Measurements from ENCODE around the gene PRCC. TPM values are rescaled to one million over a fixed set of nuclear protein-coding genes. Genes with fewer than 3 reads are reported as not detected.

Gene PRCC
- total RNA-seq, 1 experiment from 2014 or later = 103 TPM

DNA sequence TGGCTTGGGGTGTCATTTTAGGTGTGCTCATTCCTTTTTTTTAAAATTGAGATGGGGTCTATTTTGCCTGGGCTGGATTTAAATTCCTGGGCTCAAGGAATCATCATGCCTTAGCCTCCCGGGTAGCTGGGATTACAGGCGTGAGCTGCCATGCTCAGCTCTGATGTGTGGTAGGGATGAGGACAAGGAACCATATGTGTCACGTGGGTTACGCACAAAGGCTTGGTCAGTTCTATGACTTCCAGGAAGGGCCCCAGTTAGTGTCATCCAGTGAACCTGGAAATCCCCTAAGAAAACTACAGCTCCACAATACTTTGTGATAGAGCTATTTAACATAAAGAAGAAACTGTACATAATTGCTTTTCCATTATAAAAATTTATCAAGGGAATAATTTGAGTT is 45.8 kb upstream of the PRCC start:
- no peak for ATAC-seq
- H3K4me1 ChIP-seq (ENCODE audit: insufficient read depth, low read length) = peaks cover 15% of the 10 kb centered on the region
- peaks cover 46% of the 10 kb centered on the region for H3K36me3 ChIP-seq (ENCODE audit: low read depth, low read length)
- no peak overlapping the region for H3K9ac ChIP-seq (ENCODE audit: low read length)
- POLR2A ChIA-PET (ENCODE audit: unreplicated experiment) = interaction anchor here (0.6 kb wide), 1 partner anchor 15 kb away, joined by 3 read pairs; no protein-coding TSS in a partner anchor
- peaks cover 50% of the 10 kb centered on the region for H3K79me2 ChIP-seq (ENCODE audit: low read length)
- H4K20me1 ChIP-seq (ENCODE audit: low read length) = peaks cover 35% of the 10 kb centered on the region
- CTCF ChIA-PET = no interaction called here
- no peak for DNase-seq
- no peak overlapping the region for H3K27ac ChIP-seq (ENCODE audit: low read length)
- no peak overlapping the region for H3K4me3 ChIP-seq (ENCODE audit: low read length)
- no peaks in the 10 kb centered on the region for H3K9me2 ChIP-seq (replicated peaks; ENCODE audit: low read length)
- no peak for TF ChIP-seq EZH2phosphoT487 (IDR thresholded peaks at IDR 0.05; ENCODE audit: borderline replicate concordance, low read length)
- TF ChIP-seq, protein P1, sequence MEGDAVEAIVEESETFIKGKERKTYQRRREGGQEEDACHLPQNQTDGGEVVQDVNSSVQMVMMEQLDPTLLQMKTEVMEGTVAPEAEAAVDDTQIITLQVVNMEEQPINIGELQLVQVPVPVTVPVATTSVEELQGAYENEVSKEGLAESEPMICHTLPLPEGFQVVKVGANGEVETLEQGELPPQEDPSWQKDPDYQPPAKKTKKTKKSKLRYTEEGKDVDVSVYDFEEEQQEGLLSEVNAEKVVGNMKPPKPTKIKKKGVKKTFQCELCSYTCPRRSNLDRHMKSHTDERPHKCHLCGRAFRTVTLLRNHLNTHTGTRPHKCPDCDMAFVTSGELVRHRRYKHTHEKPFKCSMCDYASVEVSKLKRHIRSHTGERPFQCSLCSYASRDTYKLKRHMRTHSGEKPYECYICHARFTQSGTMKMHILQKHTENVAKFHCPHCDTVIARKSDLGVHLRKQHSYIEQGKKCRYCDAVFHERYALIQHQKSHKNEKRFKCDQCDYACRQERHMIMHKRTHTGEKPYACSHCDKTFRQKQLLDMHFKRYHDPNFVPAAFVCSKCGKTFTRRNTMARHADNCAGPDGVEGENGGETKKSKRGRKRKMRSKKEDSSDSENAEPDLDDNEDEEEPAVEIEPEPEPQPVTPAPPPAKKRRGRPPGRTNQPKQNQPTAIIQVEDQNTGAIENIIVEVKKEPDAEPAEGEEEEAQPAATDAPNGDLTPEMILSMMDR (conservative IDR thresholded peaks at IDR 0.05; ENCODE audit: low read depth, low read length) = no peak
- no peak for TF ChIP-seq EZH2 (IDR thresholded peaks at IDR 0.05; ENCODE audit: low read length, unreplicated experiment)
- H2AFZ ChIP-seq (ENCODE audit: low read length) = no peak overlapping the region
- H3K27me3 ChIP-seq (ENCODE audit: low read length) = no peaks in the 10 kb centered on the region
- no TSS peak for BruUV-seq (replicated peaks)
- intact Hi-C loops (cut with micrococcal nuclease) = no loop called here
- no peaks in the 10 kb centered on the region for H3K9me3 ChIP-seq (ENCODE audit: low read length)
- no peaks in the 10 kb centered on the region for H3F3A ChIP-seq (ENCODE audit: low read length, unreplicated experiment)
- H3K4me2 ChIP-seq (ENCODE audit: low read length) = no peak overlapping the region

GRCh38 chr1:156725683-156726280 is 41.6 kb upstream of the PRCC start:
- no peaks in the 10 kb centered on the region for H3K27me3 ChIP-seq (ENCODE audit: low read length)
- BruUV-seq (replicated peaks) = no TSS peak
- ATAC-seq = peak; percentile 62
- peak; percentile 96 for DNase-seq
- TF ChIP-seq EZH2 (IDR thresholded peaks at IDR 0.05; ENCODE audit: low read length, unreplicated experiment) = no peak
- TF ChIP-seq, protein P1 (conservative IDR thresholded peaks at IDR 0.05; ENCODE audit: low read depth, low read length) = peak; percentile 98
- H3K27ac ChIP-seq (ENCODE audit: low read length) = 0 out of 2 replicates have a peak overlapping the region, but pooled peaks have one; percentile 62
- peaks cover 38% of the 10 kb centered on the region for H4K20me1 ChIP-seq (ENCODE audit: low read length)
- no peaks in the 10 kb centered on the region for H3K9me3 ChIP-seq (ENCODE audit: low read length)
- peak overlapping the region; percentile 98 for H3K4me3 ChIP-seq (ENCODE audit: low read length)
- H3K36me3 ChIP-seq (ENCODE audit: low read depth, low read length) = peaks cover 41% of the 10 kb centered on the region
- H2AFZ ChIP-seq (ENCODE audit: low read length) = no peak overlapping the region
- H3K9ac ChIP-seq (ENCODE audit: low read length) = peak overlapping the region; percentile 97
- intact Hi-C loops (cut with micrococcal nuclease) = loop anchor here (1.0 kb wide), 5 partner anchors 16 to 165 kb away; partner anchors contain the start of gene INSRR
- no peaks in the 10 kb centered on the region for H3K9me2 ChIP-seq (replicated peaks; ENCODE audit: low read length)
- H3K4me2 ChIP-seq (ENCODE audit: low read length) = peak overlapping the region; percentile 89
- no peaks in the 10 kb centered on the region for H3F3A ChIP-seq (ENCODE audit: low read length, unreplicated experiment)
- CTCF ChIA-PET = interaction anchor here (0.5 to 3.0 kb wide), 26 partner anchors 13 to 202 kb away, joined by 3 to 106 read pairs (median 5); partner anchors contain the start of genes CRABP2, HDGF, MRPL24 and NES
- H3K4me1 ChIP-seq (ENCODE audit: insufficient read depth, low read length) = peaks cover 27% of the 10 kb centered on the region
- POLR2A ChIA-PET (ENCODE audit: unreplicated experiment) = interaction anchor here (0.6 to 1.1 kb wide), 5 partner anchors 15 to 171 kb away, joined by 3 to 13 read pairs (median 5); partner anchors contain the start of genes MRPL24 and PRCC
- H3K79me2 ChIP-seq (ENCODE audit: low read length) = peaks cover 83% of the 10 kb centered on the region
